Calu3 (cell line): ENCODE results near the gene MLYCD. TPM values are rescaled to one million over a fixed set of nuclear protein-coding genes. Genes with fewer than 3 reads are reported as not detected.

ENCODE experiments used
- BruUV-seq: library from RNA; stranded (reverse); fragments of 400-500 nt; replicated peaks from 2 replicates; lab custom pipeline; 2021; lab: Mats Ljungman, UMichigan
- CTCF ChIA-PET: fragments of 300-600 bp; sonication (Branson Sonifier 250); formaldehyde crosslinking; loops from one replicate; lab custom pipeline; 2022; ENCODE audit warnings: antibody characterized with exemption; lab: Charles Lee
- DNase-seq: peaks from one replicate; pipeline ENCODE4 v3.0.0; 2022
- H3K27ac Mint-ChIP-seq: one replicate; pipeline ENCODE4 v1.8.0; 2022; ENCODE audit warnings: mixed read lengths; ENCODE audit not compliant: unreplicated experiment
- H3K27me3 Mint-ChIP-seq: one replicate; pipeline ENCODE4 v1.8.0; 2022; ENCODE audit warnings: mixed read lengths; ENCODE audit not compliant: unreplicated experiment
- H3K36me3 Mint-ChIP-seq: one replicate; pipeline ENCODE4 v1.8.0; 2022; ENCODE audit warnings: mild to moderate bottlenecking, moderate library complexity, mixed read lengths; ENCODE audit not compliant: insufficient read depth, unreplicated experiment
- H3K4me1 Mint-ChIP-seq: one replicate; pipeline ENCODE4 v1.8.0; 2022; ENCODE audit warnings: mild to moderate bottlenecking, low read depth, mixed read lengths; ENCODE audit not compliant: unreplicated experiment
- H3K4me3 Mint-ChIP-seq: one replicate; pipeline ENCODE4 v1.8.0; 2022; ENCODE audit warnings: mild to moderate bottlenecking, low read depth, moderate library complexity, mixed read lengths; ENCODE audit not compliant: unreplicated experiment
- H3K9me3 Mint-ChIP-seq: one replicate; pipeline ENCODE4 v1.8.0; 2022; ENCODE audit warnings: low read depth, mixed read lengths; ENCODE audit not compliant: unreplicated experiment
- CTCF ChIP-seq: fragments of 200-600 bp; IDR thresholded peaks from one replicate; pipeline ENCODE4 v1.8.0; 2022; ENCODE audit warnings: antibody characterized with exemption; ENCODE audit not compliant: unreplicated experiment
- intact Hi-C: fragments of 100-400 bp; cut with micrococcal nuclease; formaldehyde crosslinking; loops from one replicate; pipeline ENCODE4 v1.10.0; 2022; ENCODE audit not compliant: unreplicated experiment
- total RNA-seq: library from RNA; stranded (reverse); gene quantifications from 2 replicates; pipeline ENCODE4 v1.2.3, GENCODE V29; 2022

Gene MLYCD
- total RNA-seq, 1 experiment from 2014 or later = 10.3 TPM

DNA sequence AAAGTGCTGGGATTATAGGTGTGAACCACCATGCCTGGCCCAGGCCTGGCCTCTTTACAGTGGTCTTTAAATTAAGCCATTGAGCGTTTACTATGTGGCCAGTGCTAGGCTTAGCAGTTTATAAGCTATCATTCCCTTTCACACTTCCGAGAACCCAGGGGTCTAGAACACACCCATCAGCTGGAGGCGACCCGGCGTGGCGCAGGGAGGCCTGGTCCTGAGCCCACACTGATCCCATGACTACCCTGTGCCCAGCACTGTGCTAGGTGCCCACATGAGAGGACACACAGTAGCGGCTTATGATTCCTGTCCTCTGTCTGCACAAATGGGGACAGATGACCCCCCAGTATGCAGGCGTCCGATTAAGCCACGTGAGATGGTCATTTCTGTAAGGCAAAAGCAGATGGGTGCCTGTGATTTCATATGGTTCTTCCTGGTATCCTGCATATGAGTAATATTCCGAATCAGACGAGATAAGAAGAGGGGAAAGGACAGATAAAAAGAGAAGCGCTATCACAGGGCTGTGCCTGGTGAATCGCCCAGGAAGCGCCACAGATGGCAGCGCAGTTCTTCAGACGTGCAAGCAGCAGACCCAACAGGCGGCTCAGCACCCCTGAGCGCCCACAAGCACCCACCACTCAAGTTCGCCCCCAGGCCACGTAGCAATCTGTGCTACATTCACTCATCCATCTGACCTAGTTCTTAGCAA lies 59.4 kb downstream of the MLYCD start:
- no TSS peak for BruUV-seq
- no peak overlapping the region for H3K27ac Mint-ChIP-seq
- CTCF ChIA-PET = interaction anchor here (0.7 to 1.8 kb wide), 5 partner anchors 10 to 129 kb away, joined by 3 to 13 read pairs (median 5); no protein-coding TSS in a partner anchor
- H3K4me3 Mint-ChIP-seq = no peak overlapping the region
- intact Hi-C loops = loop anchor here (10.0 kb wide), 2 partner anchors 133 to 217 kb away; no protein-coding TSS in a partner anchor
- peaks cover 50% of the 10 kb centered on the region for H3K36me3 Mint-ChIP-seq
- no peak for TF ChIP-seq CTCF
- no peaks in the 10 kb centered on the region for H3K27me3 Mint-ChIP-seq
- peaks cover 9% of the 10 kb centered on the region for H3K4me1 Mint-ChIP-seq
- no peak for DNase-seq
- H3K9me3 Mint-ChIP-seq = no peaks in the 10 kb centered on the region

DNA sequence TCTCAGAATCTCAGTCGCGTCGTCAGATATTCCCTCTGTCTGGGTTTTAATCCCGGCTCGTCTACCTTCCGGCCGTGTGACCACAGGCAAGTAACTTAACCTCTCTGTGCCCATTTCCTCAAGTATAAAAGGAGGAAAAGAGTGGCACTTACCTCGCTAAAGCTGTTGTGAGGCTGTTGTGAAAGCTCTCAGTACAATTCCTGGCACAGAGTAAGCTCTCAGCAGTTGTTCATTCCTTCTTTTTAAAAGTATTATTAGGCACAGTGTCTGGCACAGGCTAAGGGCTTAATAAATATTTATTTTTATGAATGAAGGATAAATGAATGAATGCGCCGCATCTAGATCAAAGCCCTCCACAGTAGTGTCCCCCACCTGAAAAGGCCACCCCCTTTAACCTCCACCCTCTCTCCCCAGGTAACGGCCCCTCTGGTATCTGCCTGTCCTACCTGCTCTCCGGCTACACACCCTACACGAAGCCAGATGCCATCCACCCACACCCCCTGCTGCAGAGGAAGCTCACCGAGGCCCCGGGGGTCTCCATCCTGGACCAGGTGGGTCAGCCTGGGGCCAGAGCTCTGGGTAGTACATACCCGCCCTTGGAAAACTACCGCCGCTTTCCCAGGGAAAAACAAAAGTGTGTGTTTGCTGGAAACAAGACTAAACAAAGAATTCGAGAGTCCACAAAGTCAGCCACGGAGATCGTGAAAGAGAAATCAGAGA lies 60.1 kb downstream of the MLYCD start:
- intact Hi-C loops = loop anchor here (10.0 kb wide), 2 partner anchors 134 to 216 kb away; no protein-coding TSS in a partner anchor
- CTCF ChIA-PET = no interaction called here
- DNase-seq = no peak
- no peak for TF ChIP-seq CTCF
- H3K4me3 Mint-ChIP-seq = no peak overlapping the region
- peaks cover 43% of the 10 kb centered on the region for H3K36me3 Mint-ChIP-seq
- H3K4me1 Mint-ChIP-seq = peaks cover 9% of the 10 kb centered on the region
- H3K27me3 Mint-ChIP-seq = no peaks in the 10 kb centered on the region
- no peaks in the 10 kb centered on the region for H3K9me3 Mint-ChIP-seq
- no TSS peak for BruUV-seq
- no peak overlapping the region for H3K27ac Mint-ChIP-seq

DNA sequence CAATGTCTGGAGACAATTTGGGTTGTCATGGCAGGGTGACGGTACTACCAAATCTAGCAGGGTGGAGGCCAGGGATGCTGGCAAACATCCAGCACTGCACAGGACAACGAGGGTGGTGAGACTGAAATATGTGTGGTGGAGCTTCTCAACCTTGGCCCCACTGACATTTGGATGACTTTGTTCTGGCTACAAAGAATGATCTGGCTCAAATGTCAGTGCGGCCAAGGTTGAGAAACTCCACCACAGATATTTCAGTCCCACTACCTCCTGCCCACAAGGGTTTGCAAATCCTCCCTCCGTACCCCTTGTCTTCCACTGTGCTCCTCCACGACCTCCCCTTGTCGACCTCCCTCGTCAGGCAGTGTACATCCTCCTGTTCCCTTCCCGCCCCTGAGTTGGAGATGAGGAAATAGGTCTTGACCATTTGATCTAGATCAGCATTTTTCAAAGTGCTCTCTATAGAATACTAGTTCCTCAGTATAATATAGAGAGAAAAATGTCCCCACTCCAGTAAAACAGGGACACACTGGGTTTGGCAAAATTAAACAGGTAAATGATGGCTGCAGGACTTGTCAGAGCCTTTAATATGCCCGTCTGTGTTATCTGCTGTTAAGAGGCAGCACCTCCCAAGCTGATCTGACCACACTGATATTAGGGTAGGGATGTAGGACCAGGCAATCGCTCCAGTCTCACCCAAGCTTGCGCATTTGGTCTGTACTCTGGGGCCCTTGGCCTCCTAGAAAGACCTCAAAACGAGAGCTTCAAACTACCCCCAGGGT lies 60.9 kb downstream of the MLYCD start:
- H3K4me1 Mint-ChIP-seq = peaks cover under 1% of the 10 kb centered on the region
- no peak overlapping the region for H3K27ac Mint-ChIP-seq
- intact Hi-C loops = loop anchor here (10.0 kb wide), 2 partner anchors 135 to 215 kb away; no protein-coding TSS in a partner anchor
- CTCF ChIA-PET = no interaction called here
- no peak for TF ChIP-seq CTCF
- DNase-seq = no peak
- H3K36me3 Mint-ChIP-seq = peaks cover 36% of the 10 kb centered on the region
- no peak overlapping the region for H3K4me3 Mint-ChIP-seq
- no peaks in the 10 kb centered on the region for H3K27me3 Mint-ChIP-seq
- no peaks in the 10 kb centered on the region for H3K9me3 Mint-ChIP-seq
- no TSS peak for BruUV-seq

- BruUV-seq = no TSS peak
- H3K27me3 Mint-ChIP-seq = no peaks in the 10 kb centered on the region
- H3K4me3 Mint-ChIP-seq = no peak overlapping the region
- CTCF ChIA-PET = no interaction called here
- no peaks in the 10 kb centered on the region for H3K4me1 Mint-ChIP-seq
- peaks cover 42% of the 10 kb centered on the region for H3K36me3 Mint-ChIP-seq
- no peak for TF ChIP-seq CTCF
- no peaks in the 10 kb centered on the region for H3K9me3 Mint-ChIP-seq
- H3K27ac Mint-ChIP-seq = no peak overlapping the region
- intact Hi-C loops = no loop called here
- no peak for DNase-seq
Observed at GRCh38 chr16:83960521-83961249, 61.8 kb downstream of the MLYCD start.
